ENCODE data around the gene CTSW.

CTSW gene

GRCh38 chr11:65867284-65868071, 12.2 kb upstream of the CTSW start:
- no peak for DNase-seq (ENCODE audit: low read depth)

GRCh38 chr11:65868076-65868667, 11.5 kb upstream of the CTSW start:
- DNase-seq (ENCODE audit: low read depth) = no peak

- DNase-seq (ENCODE audit: low read depth) = no peak
These were observed 10.7 kb upstream of the CTSW start for GRCh38 chr11:65868907-65869306.

GRCh38 chr11:65869643-65870306, 9.9 kb upstream of the CTSW start:
- DNase-seq (ENCODE audit: low read depth) = no peak

- no peak for DNase-seq (ENCODE audit: low read depth)
These were observed 9.4 kb upstream of the CTSW start for GRCh38 chr11:65870307-65870658.

GRCh38 chr11:65870706-65871681, 8.6 kb upstream of the CTSW start:
- no peak for DNase-seq (ENCODE audit: low read depth)

GRCh38 chr11:65871811-65872548, 7.7 kb upstream of the CTSW start:
- no peak for DNase-seq (ENCODE audit: low read depth)

- DNase-seq (ENCODE audit: low read depth) = no peak
These were observed 6.9 kb upstream of the CTSW start, which contains the start of gene EFEMP2 for GRCh38 chr11:65872586-65873317. EFEMP2 (minus strand) TSS chr11:65872800; CDS start chr11:65872354, 446 bp downstream.

- peak; percentile 96 for DNase-seq (ENCODE audit: low read depth)
These were observed 6.1 kb upstream of the CTSW start for GRCh38 chr11:65873318-65874156.

GRCh38 chr11:65880027-65880426, 390 bp downstream of the CTSW start:
- no peak for DNase-seq (ENCODE audit: low read depth)

- DNase-seq (ENCODE audit: low read depth) = no peak
These were observed 1.3 kb downstream of the CTSW start for GRCh38 chr11:65880844-65881421.

- DNase-seq (ENCODE audit: low read depth) = no peak
These were observed 2.8 kb downstream of the CTSW start for GRCh38 chr11:65882120-65883057.

GRCh38 chr11:65883058-65883761, 3.6 kb downstream of the CTSW start:
- no peak for DNase-seq (ENCODE audit: low read depth)

GRCh38 chr11:65883786-65884715, 4.4 kb downstream of the CTSW start:
- DNase-seq (ENCODE audit: low read depth) = no peak

GRCh38 chr11:65884716-65885092, 5.1 kb downstream of the CTSW start:
- DNase-seq (ENCODE audit: low read depth) = peak; percentile 72

GRCh38 chr11:65885231-65885630, 5.6 kb downstream of the CTSW start:
- DNase-seq (ENCODE audit: low read depth) = no peak

All from activated T-helper 1 cell treated with Interleukin-2 at 50 U/mL for 16 hours (primary cell).